Kidney (tissue), 14 donors: Measurements from ENCODE around the gene GRM7. TPM values are rescaled to one million over a fixed set of nuclear protein-coding genes. Genes with fewer than 3 reads are reported as not detected.

Experiments used
- DNase-seq, 5 donors: peaks; one replicate each; pipeline ENCODE4 v3.0.0-alpha.2; 2013 to 2020
- FAIRE-seq: peaks from 2 replicates; lab custom pipeline; 2012; peaks lifted over from hg19 to GRCh38; lab: Jason Lieb, UNC
- H3K27ac ChIP-seq, 2 donors: one replicate each; pipeline ENCODE4 v1.7.0; 2013; ENCODE audit warnings: low read depth in 2 of 2, low read length in 2 of 2, inconsistent platforms in 1 of 2
- H3K27me3 ChIP-seq: one replicate; pipeline ENCODE4 v1.7.1; 2013; ENCODE audit warnings: low read length, inconsistent platforms; ENCODE audit not compliant: control insufficient read depth, insufficient read depth
- H3K36me3 ChIP-seq, 3 donors: one replicate each; pipeline versions ENCODE4 v1.7.0 to v1.7.1; 2013; ENCODE audit warnings: low read length in 3 of 3, control low read depth in 1 of 3, inconsistent platforms in 1 of 3; ENCODE audit not compliant: insufficient read depth in 3 of 3, control insufficient read depth in 2 of 3
- H3K4me1 ChIP-seq, 3 donors: one replicate each; pipeline versions ENCODE4 v1.7.0 to v1.7.1; 2013; ENCODE audit warnings: low read length in 3 of 3, inconsistent platforms in 1 of 3, low read depth in 1 of 3; ENCODE audit not compliant: control insufficient read depth in 2 of 3, insufficient read depth in 2 of 3
- H3K4me3 ChIP-seq, 3 donors: one replicate each; pipeline versions ENCODE4 v1.7.0 to v1.8.1; 2013; ENCODE audit warnings: low read length in 3 of 3, control low read depth in 1 of 3, inconsistent platforms in 1 of 3
- H3K9ac ChIP-seq, 3 donors: one replicate each; pipeline versions ENCODE4 v1.7.0 to v1.7.1; 2013; ENCODE audit warnings: low read length in 3 of 3, control low read depth in 1 of 3, inconsistent platforms in 1 of 3
- H3K9me3 ChIP-seq, 3 donors: one replicate each; pipeline versions ENCODE4 v1.7.0 to v1.7.1; 2013; ENCODE audit warnings: low read length in 3 of 3, control low read depth in 1 of 3, inconsistent platforms in 1 of 3; ENCODE audit not compliant: control insufficient read depth in 2 of 3, insufficient read depth in 1 of 3
- CTCF ChIP-seq: IDR thresholded peaks from 3 replicates; pipeline ENCODE4 v1.5.1; 2012; ENCODE audit warnings: mild to moderate bottlenecking, moderate library complexity, borderline replicate concordance; ENCODE audit not compliant: insufficient read depth; ENCODE audit errors: extremely low read depth
- intact Hi-C: fragments of 100-400 bp; cut with DNase I; formaldehyde crosslinking; loops from one replicate; pipeline ENCODE4 v1.11.1; 2022
- polyA plus RNA-seq: library from polyadenylated mRNA; stranded (reverse); fragments of 350-450 nt; fragmentation: Illumina TruSeq; extraction: RNeasy Lipid Tissue Mini Kit (QIAGEN cat#74804); gene quantifications from one replicate; pipeline ENCODE4 v1.2.3, GENCODE V29; 2014; ENCODE audit warnings: low read depth, low replicate concordance; ENCODE audit not compliant: insufficient read depth
- total RNA-seq: library from RNA; stranded (reverse); fragmentation: NEBNext Ultra II Directional; extraction: Animal tissue kit (Norgen Biotek cat#: 25700); gene quantifications from one replicate; pipeline ENCODE4 v1.2.1, GENCODE V29; 2021
- donor health status: control.
- donor health status: control.
- donor health status: control.
- donor health status: control.
- donor health status: control.
- donor health status: DM: yes; HTN: yes; CAD: no.
- donor health status: Normal renal cell carcinoma (clear cell type).

The GRM7 gene
- total and polyA plus RNA-seq, 2 donors from 2014 or later: 0.16 TPM; not detected in 1

- no peak overlapping the region for H3K9ac ChIP-seq
- H3K9me3 ChIP-seq: no peaks in the 10 kb centered on the region
- no peak overlapping the region for H3K4me3 ChIP-seq
- H3K36me3 ChIP-seq: no peaks in the 10 kb centered on the region
- no peaks in the 10 kb centered on the region for H3K4me1 ChIP-seq
- no peak for TF ChIP-seq CTCF
- peak; percentile 21 for FAIRE-seq
- DNase-seq: no peak
- intact Hi-C loops: no loop called here
- no peaks in the 10 kb centered on the region for H3K27me3 ChIP-seq
- H3K27ac ChIP-seq: no peak overlapping the region
Measured at GRCh38 chr3:7074217-7074616, 213.3 kb downstream of the GRM7 start.

GRCh38 chr3:7075117-7075516 lies 214.2 kb downstream of the GRM7 start:
- DNase-seq: peak in 1 of 5 donors; percentile 19
- no peaks in the 10 kb centered on the region for H3K4me1 ChIP-seq

GRCh38 chr3:7075901-7076300 lies 215.0 kb downstream of the GRM7 start:
- H3K4me1 ChIP-seq: no peaks in the 10 kb centered on the region
- FAIRE-seq: no peak
- H3K4me3 ChIP-seq: no peak overlapping the region
- no peaks in the 10 kb centered on the region for H3K36me3 ChIP-seq
- no peak overlapping the region for H3K9ac ChIP-seq
- no peaks in the 10 kb centered on the region for H3K27me3 ChIP-seq
- no peak for DNase-seq
- no peak for TF ChIP-seq CTCF
- intact Hi-C loops: no loop called here
- no peaks in the 10 kb centered on the region for H3K9me3 ChIP-seq
- no peak overlapping the region for H3K27ac ChIP-seq

More at GRCh38 chr3:7075117-7075516, 214.2 kb downstream of the GRM7 start:
- Histone ChIP-seq H3K36me3 (no peaks in the 10 kb centered on the region), H3K27ac (no peak overlapping the region), H3K27me3 (no peaks in the 10 kb centered on the region), H3K9me3 (no peaks in the 10 kb centered on the region), H3K4me3 (no peak overlapping the region), H3K9ac (no peak overlapping the region)
- no peak for TF ChIP-seq CTCF
- FAIRE-seq: no peak
- intact Hi-C loops: no loop called here

GRCh38 chr3:7082244-7082643 lies 221.3 kb downstream of the GRM7 start:
- FAIRE-seq: no peak
- no peak for DNase-seq
- no peaks in the 10 kb centered on the region for H3K27me3 ChIP-seq
- H3K4me3 ChIP-seq: no peak overlapping the region
- H3K9me3 ChIP-seq: no peaks in the 10 kb centered on the region
- no peak overlapping the region for H3K27ac ChIP-seq
- no peaks in the 10 kb centered on the region for H3K4me1 ChIP-seq
- H3K9ac ChIP-seq: no peak overlapping the region
- no peaks in the 10 kb centered on the region for H3K36me3 ChIP-seq
- TF ChIP-seq CTCF: no peak
- intact Hi-C loops: no loop called here
